Measurements from ENCODE around the gene CNIH3.

DNA sequence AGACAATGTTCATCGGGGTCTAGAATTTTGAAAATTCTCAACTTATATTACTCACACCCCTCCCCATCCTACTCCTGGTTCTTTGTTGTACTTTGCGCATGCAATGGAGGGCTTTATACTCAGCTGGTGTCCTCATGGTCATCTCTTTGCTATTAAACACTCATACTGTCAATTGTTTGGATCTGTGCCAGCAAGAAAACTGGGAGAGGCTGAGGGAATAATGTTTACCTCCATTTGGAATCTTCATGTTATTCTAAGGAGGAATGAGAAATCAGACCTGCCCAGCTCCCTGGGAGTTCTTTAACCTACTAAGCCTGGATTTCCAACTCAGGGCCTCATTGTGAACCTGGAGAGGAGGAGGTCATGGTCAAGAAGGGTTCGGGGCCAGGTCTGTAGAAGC lies 169.5 kb downstream of the CNIH3 start:
- TF ChIP-seq CTCF (IDR thresholded peaks at IDR 0.05): no peak
- TF ChIP-seq POLR2A (IDR thresholded peaks at IDR 0.05): no peak
